GM12878 (cell line): ENCODE results near the gene LENG9. TPM values are rescaled to one million over a fixed set of nuclear protein-coding genes. Genes with fewer than 3 reads are reported as not detected.

Source experiments
- ATAC-seq: fragments of 200-7000 bp; cut with Tn5 transposase; 3 replicates; pipeline ENCODE4 v1.9.1; 2020; ENCODE audit warnings: mild to moderate bottlenecking, moderate library complexity
- BruUV-seq: library from RNA; stranded (reverse); fragments of 400-500 nt; replicated peaks from 2 replicates; lab custom pipeline; 2021; lab: Mats Ljungman, UMichigan
- CTCF ChIA-PET: fragments of 300-600 bp; sonication (Branson Sonifier 250); formaldehyde crosslinking; extraction: SDS; loops from one replicate; lab custom pipeline; 2021; ENCODE audit warnings: inconsistent platforms; lab: Yijun Ruan, JAX
- POLR2A ChIA-PET: fragments of 350-600 bp; formaldehyde crosslinking; extraction: SDS; loops from one replicate; lab custom pipeline; 2021; ENCODE audit warnings: inconsistent platforms; lab: Charles Lee
- RAD21 ChIA-PET: fragments of 300-600 bp; sonication (Branson Sonifier 250); formaldehyde crosslinking; loops from one replicate; lab custom pipeline; 2023; ENCODE audit warnings: antibody characterized with exemption; ENCODE audit not compliant: unreplicated experiment; lab: Charles Lee
- SMC1A ChIA-PET: fragments of 300-600 bp; sonication (Branson Sonifier 250); formaldehyde crosslinking; loops from one replicate; lab custom pipeline; 2023; ENCODE audit not compliant: unreplicated experiment, uncharacterized antibody; lab: Charles Lee
- DNase-seq: peaks from one replicate; pipeline ENCODE4 v3.0.0-alpha.2; 2011; ENCODE audit warnings: low read depth, low spot score
- FAIRE-seq: peaks from 3 replicates; lab custom pipeline; 2011; peaks lifted over from hg19 to GRCh38; lab: Jason Lieb, UNC
- H2AFZ ChIP-seq: 2 replicates; pipeline ENCODE4 v1.6.0; 2011; ENCODE audit warnings: low read depth, low read length, control low read depth; ENCODE audit not compliant: control insufficient read depth
- H3K27ac ChIP-seq: 2 replicates; pipeline ENCODE4 v1.5.1; 2011; ENCODE audit warnings: control low read depth; ENCODE audit not compliant: control insufficient read depth, insufficient read depth
- H3K27me3 ChIP-seq, 2 experiments: replicated peaks in 1 of 2; 2 replicates each; pipeline versions ENCODE4 v1.6.0 to v1.6.1; 2011; ENCODE audit warnings: low read length in 1 of 2; ENCODE audit not compliant: control insufficient read depth in 2 of 2, insufficient read depth in 2 of 2
- H3K36me3 ChIP-seq, 2 experiments: 2 replicates each; pipeline ENCODE4 v1.5.1; 2011; ENCODE audit warnings: low read length in 1 of 2; ENCODE audit not compliant: control insufficient read depth in 2 of 2, insufficient read depth in 2 of 2
- H3K4me1 ChIP-seq: 2 replicates; pipeline ENCODE4 v1.6.1; 2011; ENCODE audit warnings: mild to moderate bottlenecking, low read length, moderate library complexity, mixed read lengths; ENCODE audit not compliant: control insufficient read depth, insufficient read depth
- H3K4me2 ChIP-seq: 2 replicates; pipeline ENCODE4 v1.6.0; 2011; ENCODE audit warnings: control low read depth; ENCODE audit not compliant: control insufficient read depth, insufficient read depth
- H3K4me3 ChIP-seq: fragments of 200-600 bp; sonication (generic); 2 replicates; pipeline ENCODE4 v1.5.1; 2016
- H3K79me2 ChIP-seq: 2 replicates; pipeline ENCODE4 v1.6.0; 2011; ENCODE audit warnings: low read length; ENCODE audit not compliant: control insufficient read depth, insufficient read depth
- H3K9ac ChIP-seq: 2 replicates; pipeline ENCODE4 v1.8.0; 2011; ENCODE audit warnings: low read length, control low read depth, mixed read lengths; ENCODE audit not compliant: control insufficient read depth, insufficient read depth
- H3K9me3 ChIP-seq: replicated peaks from 3 replicates; pipeline ENCODE4 v1.5.1; 2011; ENCODE audit warnings: mild to moderate bottlenecking, low read length; ENCODE audit not compliant: control insufficient read depth, insufficient read depth
- H4K20me1 ChIP-seq: 2 replicates; pipeline ENCODE4 v1.6.0; 2011; ENCODE audit not compliant: control insufficient read depth, insufficient read depth
- BMI1 ChIP-seq: fragments of 450-650 bp; IDR thresholded peaks from 2 replicates; pipeline ENCODE4 v1.6.1; 2016; ENCODE audit warnings: mild to moderate bottlenecking, moderate library complexity, borderline replicate concordance
- CHD2 ChIP-seq: IDR thresholded peaks from 2 replicates; pipeline ENCODE4 v1.6.1; 2011; ENCODE audit warnings: low read depth, low read length, improper control_type of control experiment, borderline replicate concordance
- ESRRA ChIP-seq: IDR thresholded peaks from 2 replicates; pipeline ENCODE4 v1.6.1; 2012; ENCODE audit warnings: mild to moderate bottlenecking, low read length, improper control_type of control experiment
- HCFC1 ChIP-seq: fragments of 150-350 bp; IDR thresholded peaks from 2 replicates; pipeline ENCODE4 v1.6.1; 2014; ENCODE audit warnings: low read length
- NFYA ChIP-seq: IDR thresholded peaks from 2 replicates; pipeline ENCODE4 v1.6.1; 2011; ENCODE audit warnings: low read depth, mild to moderate bottlenecking, low read length, improper control_type of control experiment, borderline replicate concordance
- POLR2A ChIP-seq: IDR thresholded peaks from 2 replicates; pipeline ENCODE4 v1.6.1; 2011; ENCODE audit warnings: low read depth, mild to moderate bottlenecking, low read length
- POLR2AphosphoS2 ChIP-seq: IDR thresholded peaks from 2 replicates; pipeline ENCODE4 v1.6.1; 2011; ENCODE audit warnings: low read depth, mild to moderate bottlenecking, low read length, improper control_type of control experiment, moderate library complexity
- POU2F2 ChIP-seq: IDR thresholded peaks from 3 replicates; pipeline ENCODE4 v1.6.1; 2011; ENCODE audit warnings: low read depth, mild to moderate bottlenecking, low read length, borderline replicate concordance
- SIX5 ChIP-seq: IDR thresholded peaks from 2 replicates; pipeline ENCODE4 v1.6.1; 2011; ENCODE audit warnings: mild to moderate bottlenecking, low read depth, low read length, moderate library complexity; ENCODE audit not compliant: severe bottlenecking
- SUZ12 ChIP-seq: fragments of 200-600 bp; sonication (generic); IDR thresholded peaks from one replicate; pipeline ENCODE4 v1.6.1; 2018; ENCODE audit warnings: antibody characterized with exemption, mild to moderate bottlenecking; ENCODE audit not compliant: unreplicated experiment
- TBL1XR1 ChIP-seq: IDR thresholded peaks from 2 replicates; pipeline ENCODE4 v1.6.1; 2012; ENCODE audit warnings: low read depth, low read length, improper control_type of control experiment
- ZSCAN29 ChIP-seq: fragments of 450-650 bp; IDR thresholded peaks from 2 replicates; pipeline ENCODE4 v1.6.1; 2017; ENCODE audit warnings: mild to moderate bottlenecking, moderate library complexity
- ZZZ3 ChIP-seq: IDR thresholded peaks from 2 replicates; pipeline ENCODE4 v1.6.1; 2011; ENCODE audit warnings: low read depth; ENCODE audit not compliant: control insufficient read depth, insufficient read length
- WGBS: methylation state at CpG from one replicate; pipeline ENCODE4 v1.1.6; 2016; ENCODE audit warnings: low lambda C conversion rate; ENCODE audit not compliant: insufficient replicate concordance, insufficient coverage; ENCODE audit errors: missing lambda C conversion rate; 5-methylcytosine and 5-hydroxymethylcytosine counted together
- in situ Hi-C: fragments of 300-500 bp; cut with MboI; formaldehyde crosslinking; loops from 9 replicates; pipeline ENCODE4 v1.14.3; 2018; ENCODE audit warnings: mixed read lengths
- intact Hi-C: fragments of 100-400 bp; cut with micrococcal nuclease; formaldehyde crosslinking; loops from one replicate; pipeline ENCODE4 v1.14.2; 2022; ENCODE audit not compliant: unreplicated experiment
- polyA plus RNA-seq, 11 experiments: library from polyadenylated mRNA; depleted of rRNA in 4 of 11; unstranded in 6 of 11; stranded (reverse) in 5 of 11; fragments of >200 nt; fragmentation: Nextera tagmentation in 4 of 11; fragmentation: Illumina TruSeq in 1 of 11; extraction: Ambion mirVana in 4 of 11; extraction: Trizol in 1 of 11; gene quantifications; 1 replicate in 1 of 11; 2 replicates in 10 of 11; pipeline versions ENCODE4 v1.2.1 to v1.2.3, GENCODE V29; 2011 to 2016; ENCODE audit warnings: inconsistent platforms in 2 of 11, missing spikeins in 2 of 11, low read depth in 1 of 11
- total RNA-seq, 4 experiments: library from RNA; depleted of rRNA in 3 of 4; stranded (reverse); fragments of >200 nt in 3 of 4; fragmentation: Illumina TruSeq in 1 of 4; extraction: Trizol in 1 of 4; gene quantifications; 2 replicates each; pipeline versions ENCODE4 v1.2.1 to v1.2.3, GENCODE V29; 2013 to 2021
- TF ChIP-seq, protein P1 (sequence below): IDR thresholded peaks from 2 replicates; pipeline ENCODE4 v1.6.1; 2012; ENCODE audit warnings: low read length, inconsistent platforms
- TF ChIP-seq, protein P2 (sequence below): fragments of 450-650 bp; conservative IDR thresholded peaks from 2 replicates; pipeline ENCODE4 v1.6.1; 2017; ENCODE audit warnings: mild to moderate bottlenecking, moderate library complexity

The LENG9 gene
- total and polyA plus RNA-seq, 10 of the 15 experiments (the other 5 are each of a cell fraction or from before 2014, with no cell fraction given): 0.09 to 2.9 (median 0.76) TPM; not detected in 1

DNA sequence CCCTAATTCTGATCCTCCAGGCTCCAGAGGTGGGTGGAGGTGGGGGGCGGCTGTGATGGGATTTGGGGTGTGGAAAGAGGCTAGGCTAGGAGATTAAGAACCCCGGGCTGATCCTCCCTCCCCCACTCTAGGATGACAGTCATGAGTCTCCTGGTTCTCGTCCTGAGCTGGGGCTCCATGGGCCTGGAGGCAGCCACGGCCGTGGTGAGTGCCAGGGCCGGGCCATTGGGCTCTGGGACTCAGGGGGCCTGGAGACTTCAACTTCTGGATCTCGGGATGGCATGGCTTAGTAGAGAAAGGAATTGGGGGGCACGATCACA is 34.4 kb downstream of the LENG9 start:
- H3K9ac ChIP-seq: no peak overlapping the region
- intact Hi-C loops: no loop called here
- no peak for TF ChIP-seq ZZZ3
- no peak for TF ChIP-seq ESRRA
- no peak for TF ChIP-seq POU2F2
- TF ChIP-seq POLR2AphosphoS2: no peak
- no peak for TF ChIP-seq ZSCAN29
- no peak for TF ChIP-seq POLR2A
- TF ChIP-seq, protein P1, sequence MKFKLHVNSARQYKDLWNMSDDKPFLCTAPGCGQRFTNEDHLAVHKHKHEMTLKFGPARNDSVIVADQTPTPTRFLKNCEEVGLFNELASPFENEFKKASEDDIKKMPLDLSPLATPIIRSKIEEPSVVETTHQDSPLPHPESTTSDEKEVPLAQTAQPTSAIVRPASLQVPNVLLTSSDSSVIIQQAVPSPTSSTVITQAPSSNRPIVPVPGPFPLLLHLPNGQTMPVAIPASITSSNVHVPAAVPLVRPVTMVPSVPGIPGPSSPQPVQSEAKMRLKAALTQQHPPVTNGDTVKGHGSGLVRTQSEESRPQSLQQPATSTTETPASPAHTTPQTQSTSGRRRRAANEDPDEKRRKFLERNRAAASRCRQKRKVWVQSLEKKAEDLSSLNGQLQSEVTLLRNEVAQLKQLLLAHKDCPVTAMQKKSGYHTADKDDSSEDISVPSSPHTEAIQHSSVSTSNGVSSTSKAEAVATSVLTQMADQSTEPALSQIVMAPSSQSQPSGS: no peak
- TF ChIP-seq SUZ12: no peak
- TF ChIP-seq SIX5: no peak
- TF ChIP-seq, protein P2, sequence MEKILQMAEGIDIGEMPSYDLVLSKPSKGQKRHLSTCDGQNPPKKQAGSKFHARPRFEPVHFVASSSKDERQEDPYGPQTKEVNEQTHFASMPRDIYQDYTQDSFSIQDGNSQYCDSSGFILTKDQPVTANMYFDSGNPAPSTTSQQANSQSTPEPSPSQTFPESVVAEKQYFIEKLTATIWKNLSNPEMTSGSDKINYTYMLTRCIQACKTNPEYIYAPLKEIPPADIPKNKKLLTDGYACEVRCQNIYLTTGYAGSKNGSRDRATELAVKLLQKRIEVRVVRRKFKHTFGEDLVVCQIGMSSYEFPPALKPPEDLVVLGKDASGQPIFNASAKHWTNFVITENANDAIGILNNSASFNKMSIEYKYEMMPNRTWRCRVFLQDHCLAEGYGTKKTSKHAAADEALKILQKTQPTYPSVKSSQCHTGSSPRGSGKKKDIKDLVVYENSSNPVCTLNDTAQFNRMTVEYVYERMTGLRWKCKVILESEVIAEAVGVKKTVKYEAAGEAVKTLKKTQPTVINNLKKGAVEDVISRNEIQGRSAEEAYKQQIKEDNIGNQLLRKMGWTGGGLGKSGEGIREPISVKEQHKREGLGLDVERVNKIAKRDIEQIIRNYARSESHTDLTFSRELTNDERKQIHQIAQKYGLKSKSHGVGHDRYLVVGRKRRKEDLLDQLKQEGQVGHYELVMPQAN: no peak
- no peak for TF ChIP-seq TBL1XR1
- TF ChIP-seq NFYA: no peak
- TF ChIP-seq BMI1: no peak
- no peak for TF ChIP-seq HCFC1
- no peak for TF ChIP-seq CHD2
- TF ChIP-seq, all 136 proteins: peak for 0
- in situ Hi-C loops: no loop called here
- Histone ChIP-seq H3K9me3 (no peaks in the 10 kb centered on the region), H3K79me2 (no peaks in the 10 kb centered on the region), H3K36me3 (no peaks in the 10 kb centered on the region), H3K4me3 (no peak overlapping the region), H3K4me1 (no peaks in the 10 kb centered on the region), H3K27ac (no peak overlapping the region), H4K20me1 (no peaks in the 10 kb centered on the region; the same call in 1 of the 2 replicates), H2AFZ (no peak overlapping the region), H3K27me3 (no peaks in the 10 kb centered on the region; a peak in 1 of 4 replicates), H3K4me2 (no peak overlapping the region)
- no TSS peak for BruUV-seq
- 28% methylated on average over 8 of the region's 8 CpGs for WGBS
- FAIRE-seq: no peak
- no peak for DNase-seq
- CTCF ChIA-PET: interaction anchor here (1.5 kb wide), 1 partner anchor 20 kb away, joined by 4 read pairs; the partner anchor contains the start of gene LENG8
- no peak for ATAC-seq
- SMC1A ChIA-PET: no interaction called here
- RAD21 ChIA-PET: no interaction called here
- POLR2A ChIA-PET: no interaction called here
